WERI-Rb-1 (cell line): ENCODE measurements around the gene SPEG.

Experiments
- DNase-seq: peaks from one replicate; pipeline ENCODE4 v3.0.0-alpha.2; 2020
- H3K27ac ChIP-seq: fragments of 250-450 bp; sonication (Bioruptor Pico); 2 replicates; pipeline ENCODE4 v1.5.1; 2020; ENCODE audit warnings: mild to moderate bottlenecking, moderate library complexity
- H3K27me3 ChIP-seq: fragments of 250-450 bp; sonication (Bioruptor Pico); 2 replicates; pipeline ENCODE4 v1.5.1; 2021; ENCODE audit warnings: mild to moderate bottlenecking, low read depth, moderate library complexity; ENCODE audit not compliant: insufficient read depth, severe bottlenecking
- H3K36me3 ChIP-seq: fragments of 250-450 bp; sonication (Bioruptor Pico); 2 replicates; pipeline ENCODE4 v1.5.1; 2020; ENCODE audit warnings: mild to moderate bottlenecking, moderate library complexity
- H3K4me3 ChIP-seq: 2 replicates; pipeline ENCODE4 v1.5.1; 2011; ENCODE audit warnings: low read depth, mild to moderate bottlenecking, control low read depth, low read length
- H3K9me3 ChIP-seq: fragments of 250-450 bp; sonication (Bioruptor Pico); 2 replicates; pipeline ENCODE4 v1.5.1; 2021; ENCODE audit warnings: mild to moderate bottlenecking, moderate library complexity; ENCODE audit not compliant: severe bottlenecking
- TF ChIP-seq, protein P1 (sequence below): IDR thresholded peaks from 2 replicates; pipeline ENCODE4 v1.5.1; 2011; ENCODE audit warnings: low read depth, mild to moderate bottlenecking, control low read depth, inconsistent platforms, low read length

The SPEG gene

DNA sequence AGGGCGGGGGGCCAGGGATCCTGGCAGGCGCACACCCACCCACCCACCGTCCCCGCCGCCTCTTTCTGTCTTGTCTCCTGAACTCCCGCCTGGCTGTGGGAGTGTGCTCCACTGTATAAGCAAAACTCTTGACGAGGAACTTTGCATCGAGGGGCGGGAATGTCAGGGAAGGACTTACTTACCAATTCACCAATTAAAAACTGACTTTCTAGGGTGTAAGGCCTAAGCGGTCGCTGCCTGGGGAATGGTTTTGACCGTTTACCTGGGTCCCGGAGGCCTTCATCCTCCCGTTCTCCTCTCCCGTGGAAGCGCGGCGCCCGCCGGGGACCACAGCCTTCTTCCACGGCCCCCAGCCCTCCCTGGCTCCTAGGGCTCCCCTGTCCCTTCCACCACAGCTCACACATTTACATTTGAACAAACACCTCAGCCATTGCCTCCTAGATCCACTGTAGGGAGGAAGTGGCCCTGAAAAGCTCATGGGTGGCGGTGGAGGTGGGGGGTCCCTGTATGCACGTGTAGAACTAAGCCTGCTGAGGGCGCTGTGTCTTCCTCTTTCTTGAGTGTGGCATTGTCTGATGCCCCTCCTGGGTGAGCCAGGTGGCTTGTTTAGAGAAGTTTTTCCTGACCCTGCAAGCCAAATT lies 88.5 kb downstream of the SPEG start:
- peak overlapping the region; percentile 43 for H3K4me3 ChIP-seq
- H3K27ac ChIP-seq = peak overlapping the region; percentile 96
- no peaks in the 10 kb centered on the region for H3K9me3 ChIP-seq
- H3K36me3 ChIP-seq = no peaks in the 10 kb centered on the region; the same call in none of the 2 replicates
- TF ChIP-seq, protein P1, sequence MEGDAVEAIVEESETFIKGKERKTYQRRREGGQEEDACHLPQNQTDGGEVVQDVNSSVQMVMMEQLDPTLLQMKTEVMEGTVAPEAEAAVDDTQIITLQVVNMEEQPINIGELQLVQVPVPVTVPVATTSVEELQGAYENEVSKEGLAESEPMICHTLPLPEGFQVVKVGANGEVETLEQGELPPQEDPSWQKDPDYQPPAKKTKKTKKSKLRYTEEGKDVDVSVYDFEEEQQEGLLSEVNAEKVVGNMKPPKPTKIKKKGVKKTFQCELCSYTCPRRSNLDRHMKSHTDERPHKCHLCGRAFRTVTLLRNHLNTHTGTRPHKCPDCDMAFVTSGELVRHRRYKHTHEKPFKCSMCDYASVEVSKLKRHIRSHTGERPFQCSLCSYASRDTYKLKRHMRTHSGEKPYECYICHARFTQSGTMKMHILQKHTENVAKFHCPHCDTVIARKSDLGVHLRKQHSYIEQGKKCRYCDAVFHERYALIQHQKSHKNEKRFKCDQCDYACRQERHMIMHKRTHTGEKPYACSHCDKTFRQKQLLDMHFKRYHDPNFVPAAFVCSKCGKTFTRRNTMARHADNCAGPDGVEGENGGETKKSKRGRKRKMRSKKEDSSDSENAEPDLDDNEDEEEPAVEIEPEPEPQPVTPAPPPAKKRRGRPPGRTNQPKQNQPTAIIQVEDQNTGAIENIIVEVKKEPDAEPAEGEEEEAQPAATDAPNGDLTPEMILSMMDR = peak; percentile 72
- peak; percentile 77 for DNase-seq
- H3K27me3 ChIP-seq = no peaks in the 10 kb centered on the region

DNA sequence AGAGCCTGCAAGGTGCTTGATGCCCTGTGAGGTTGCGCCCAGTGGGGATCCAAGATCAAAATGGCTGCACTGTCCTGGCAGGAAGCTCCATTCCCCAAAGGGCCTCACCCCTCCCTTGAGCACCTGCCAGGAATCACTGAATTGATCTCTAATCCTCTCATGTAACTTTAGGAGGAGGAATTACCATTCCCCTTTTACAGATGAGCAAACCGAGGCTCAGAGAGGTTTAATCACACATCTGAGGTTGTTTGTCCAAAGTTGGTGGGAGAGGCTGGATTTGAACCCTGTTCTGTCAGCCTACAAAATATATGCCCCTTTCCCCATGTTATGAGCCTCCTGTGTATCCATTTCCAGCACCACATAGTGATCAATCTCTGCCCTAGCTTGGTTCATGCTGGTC lies 90.2 kb downstream of the SPEG start:
- peak overlapping the region; percentile 96 for H3K27ac ChIP-seq
- no peaks in the 10 kb centered on the region for H3K27me3 ChIP-seq
- H3K36me3 ChIP-seq = no peaks in the 10 kb centered on the region; the same call in 1 of the 2 replicates
- no peak overlapping the region for H3K4me3 ChIP-seq
- TF ChIP-seq, protein P1 = no peak
- DNase-seq = no peak
- no peaks in the 10 kb centered on the region for H3K9me3 ChIP-seq

DNA sequence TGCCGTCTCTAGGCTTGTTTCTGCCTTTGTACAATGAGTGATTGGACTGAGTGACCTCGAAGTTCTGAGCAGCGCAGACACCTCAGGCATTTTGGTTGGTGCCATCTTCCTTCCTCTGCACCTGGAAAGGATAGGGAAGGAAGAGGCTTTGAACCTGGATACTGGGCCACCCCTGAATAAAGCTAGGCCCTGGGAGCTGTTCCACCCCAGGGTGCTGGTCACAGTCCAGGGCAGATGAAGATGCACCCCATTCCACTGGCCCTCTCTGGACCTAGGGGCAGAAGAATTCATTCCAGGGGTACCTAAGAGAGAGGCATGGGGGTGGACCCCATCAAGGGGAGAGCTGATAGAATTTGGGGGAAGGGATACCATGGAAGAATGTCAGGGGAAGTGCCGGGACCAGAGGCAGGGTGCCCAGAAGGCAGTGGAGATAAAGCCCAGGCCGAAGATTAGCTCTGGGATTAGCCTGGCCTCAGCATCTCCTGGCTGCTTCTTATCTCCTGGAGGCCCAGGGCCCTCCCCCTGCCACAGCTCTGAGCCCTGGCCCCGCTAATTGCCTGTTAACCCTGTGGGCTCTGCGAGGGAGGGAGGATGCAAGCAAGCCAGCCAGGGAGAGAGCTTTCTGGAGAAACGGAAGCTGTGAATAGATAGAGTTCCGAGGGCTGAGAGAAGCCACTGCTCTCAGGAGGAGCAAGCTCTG lies 91.0 kb downstream of the SPEG start:
- Histone ChIP-seq H3K4me3 (peak overlapping the region; percentile 22; the same call in 1 of the 2 replicates), H3K27me3 (no peaks in the 10 kb centered on the region), H3K36me3 (no peaks in the 10 kb centered on the region; the same call in none of the 2 replicates), H3K9me3 (no peaks in the 10 kb centered on the region), H3K27ac (peak overlapping the region; percentile 96)
- TF ChIP-seq, protein P1 = no peak
- DNase-seq = peak; percentile 97

DNA sequence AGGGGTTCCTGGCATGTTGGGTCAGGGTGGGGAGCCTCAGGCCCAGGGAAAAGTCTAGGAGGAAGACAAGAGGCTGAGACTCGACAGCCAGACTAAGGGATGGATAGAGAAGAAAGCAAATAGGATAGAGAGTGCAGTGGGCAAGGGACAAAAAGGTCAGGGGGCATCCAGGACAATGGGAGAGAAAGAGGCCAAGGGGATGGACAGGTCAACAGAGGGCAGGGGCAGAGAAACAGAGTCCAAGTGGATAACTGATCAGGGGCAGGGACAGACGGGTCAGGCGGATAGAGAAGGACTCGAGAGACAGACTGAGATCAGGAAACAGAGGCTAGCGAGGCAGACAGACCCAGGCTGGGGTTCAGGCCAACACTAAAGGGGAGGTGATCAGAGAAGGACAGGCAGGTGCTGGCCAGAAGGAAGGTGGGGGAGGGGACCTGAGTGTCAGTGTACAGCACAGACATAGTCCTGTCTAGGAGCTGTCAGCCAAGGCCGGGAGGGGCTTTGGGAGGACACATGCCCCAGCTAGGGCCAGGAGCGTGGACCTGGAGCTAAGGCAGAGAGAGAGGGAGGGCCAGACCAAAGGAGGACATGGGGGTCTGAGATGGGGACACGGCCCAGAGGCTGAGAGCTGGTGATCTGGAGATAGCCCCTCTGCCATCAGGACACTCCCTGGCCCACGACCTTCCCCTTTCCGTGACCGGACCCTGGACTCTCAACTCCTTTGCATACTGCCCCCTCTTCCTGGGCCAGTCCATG lies 91.9 kb downstream of the SPEG start:
- Histone ChIP-seq H3K27ac (peak overlapping the region; percentile 96), H3K27me3 (no peaks in the 10 kb centered on the region), H3K36me3 (no peaks in the 10 kb centered on the region; the same call in none of the 2 replicates), H3K4me3 (peak overlapping the region; percentile 22), H3K9me3 (no peaks in the 10 kb centered on the region)
- DNase-seq = peak; percentile 94
- TF ChIP-seq, protein P1 = no peak

DNA sequence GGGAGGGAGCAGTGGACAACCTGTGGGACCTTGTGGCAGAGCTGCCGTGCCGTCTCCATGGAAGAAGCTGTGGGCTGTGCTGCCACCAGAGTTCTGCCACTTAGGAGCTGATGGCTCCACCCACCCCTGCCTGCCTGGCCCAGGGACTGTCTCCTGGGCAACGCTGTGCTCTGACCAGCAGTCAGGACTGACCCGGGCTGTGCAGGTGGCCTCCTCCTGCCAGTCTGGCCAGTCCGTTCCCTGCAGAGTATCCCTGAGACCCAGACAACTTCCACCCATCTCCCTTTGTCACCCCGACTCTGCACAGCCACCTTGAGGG lies 92.4 kb downstream of the SPEG start:
- Histone ChIP-seq H3K27me3 (no peaks in the 10 kb centered on the region), H3K9me3 (no peaks in the 10 kb centered on the region), H3K27ac (peak overlapping the region; percentile 96), H3K4me3 (peak overlapping the region; percentile 18), H3K36me3 (peaks cover 4% of the 10 kb centered on the region)
- TF ChIP-seq, protein P1 = no peak
- DNase-seq = peak; percentile 67
